Measurements from ENCODE around the gene MAN1A1.

DNA sequence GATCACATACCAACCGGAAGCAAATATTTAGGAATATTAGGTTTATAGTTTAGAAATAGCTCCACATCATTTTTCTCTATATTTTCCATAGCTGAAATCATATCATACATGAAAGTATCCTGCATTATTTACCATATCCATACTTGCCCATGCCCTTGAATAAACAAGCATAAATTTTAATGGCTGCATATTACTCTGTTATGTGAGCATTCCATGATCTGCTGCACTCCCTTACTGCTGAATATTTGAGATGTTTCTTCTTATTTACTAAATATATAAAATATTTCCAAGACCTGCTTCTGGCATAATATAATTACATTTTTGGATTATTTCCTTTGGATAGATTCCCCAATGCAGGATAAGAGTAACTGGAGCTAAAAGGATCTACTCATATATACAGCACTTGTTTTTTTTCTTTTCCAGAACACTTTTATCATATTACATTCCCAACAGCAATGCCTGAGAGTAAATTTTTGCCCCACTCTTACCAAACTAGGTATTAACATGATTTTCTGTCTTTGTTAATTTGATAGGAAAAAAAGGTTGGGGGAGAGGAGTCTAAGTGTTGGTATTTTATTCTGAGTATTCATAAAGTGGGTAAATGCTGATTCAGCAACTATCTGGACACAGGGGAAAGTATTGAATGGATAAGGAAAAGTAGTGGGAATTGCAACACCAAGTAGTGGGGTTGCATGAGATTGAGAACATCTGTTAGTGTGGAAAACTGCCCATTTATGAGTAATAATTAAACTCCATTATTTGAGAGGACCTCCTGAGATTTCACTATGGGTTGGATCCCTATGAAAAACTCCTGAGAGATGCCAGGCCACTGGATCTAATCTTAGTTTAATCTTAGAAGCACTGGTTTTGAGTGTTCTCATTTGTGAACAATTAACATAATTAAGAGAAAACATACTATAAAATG lies 76.0 kb downstream of the MAN1A1 start:
- TF ChIP-seq, protein P1, sequence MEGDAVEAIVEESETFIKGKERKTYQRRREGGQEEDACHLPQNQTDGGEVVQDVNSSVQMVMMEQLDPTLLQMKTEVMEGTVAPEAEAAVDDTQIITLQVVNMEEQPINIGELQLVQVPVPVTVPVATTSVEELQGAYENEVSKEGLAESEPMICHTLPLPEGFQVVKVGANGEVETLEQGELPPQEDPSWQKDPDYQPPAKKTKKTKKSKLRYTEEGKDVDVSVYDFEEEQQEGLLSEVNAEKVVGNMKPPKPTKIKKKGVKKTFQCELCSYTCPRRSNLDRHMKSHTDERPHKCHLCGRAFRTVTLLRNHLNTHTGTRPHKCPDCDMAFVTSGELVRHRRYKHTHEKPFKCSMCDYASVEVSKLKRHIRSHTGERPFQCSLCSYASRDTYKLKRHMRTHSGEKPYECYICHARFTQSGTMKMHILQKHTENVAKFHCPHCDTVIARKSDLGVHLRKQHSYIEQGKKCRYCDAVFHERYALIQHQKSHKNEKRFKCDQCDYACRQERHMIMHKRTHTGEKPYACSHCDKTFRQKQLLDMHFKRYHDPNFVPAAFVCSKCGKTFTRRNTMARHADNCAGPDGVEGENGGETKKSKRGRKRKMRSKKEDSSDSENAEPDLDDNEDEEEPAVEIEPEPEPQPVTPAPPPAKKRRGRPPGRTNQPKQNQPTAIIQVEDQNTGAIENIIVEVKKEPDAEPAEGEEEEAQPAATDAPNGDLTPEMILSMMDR (IDR thresholded peaks at IDR 0.05) = no peak
- no peak for TF ChIP-seq POLR2A (IDR thresholded peaks at IDR 0.05)
